Chondrocyte (in vitro differentiated cells): ENCODE results near the gene LGALS3. TPM values are rescaled to one million over a fixed set of nuclear protein-coding genes. Genes with fewer than 3 reads are reported as not detected.

Source experiments
- DNase-seq: peaks from one replicate; pipeline ENCODE4 v3.0.0; 2021; ENCODE audit warnings: mixed read lengths, low spot score
- H3K27ac Mint-ChIP-seq: one replicate; pipeline ENCODE4 v1.8.0; 2021; ENCODE audit warnings: mild to moderate bottlenecking, moderate library complexity, mixed read lengths; ENCODE audit not compliant: unreplicated experiment
- H3K27me3 Mint-ChIP-seq: 2 replicates; pipeline ENCODE4 v1.8.0; 2021; ENCODE audit warnings: low read depth, mixed read lengths
- H3K36me3 Mint-ChIP-seq: 2 replicates; pipeline ENCODE4 v1.8.0; 2021; ENCODE audit warnings: low read depth, mixed read lengths
- H3K4me1 Mint-ChIP-seq: 2 replicates; pipeline ENCODE4 v1.8.0; 2021; ENCODE audit warnings: low read depth, mild to moderate bottlenecking, mixed read lengths
- H3K4me3 Mint-ChIP-seq: one replicate; pipeline ENCODE4 v1.8.0; 2021; ENCODE audit warnings: mild to moderate bottlenecking, moderate library complexity, mixed read lengths; ENCODE audit not compliant: unreplicated experiment
- H3K9me3 Mint-ChIP-seq: 2 replicates; pipeline ENCODE4 v1.8.0; 2021; ENCODE audit warnings: low read depth, mixed read lengths
- total RNA-seq: library from RNA; stranded (reverse); gene quantifications from 3 replicates; pipeline ENCODE4 v1.2.1, GENCODE V29; 2021
- TF ChIP-seq, protein P1 (sequence below): fragments of 200-600 bp; sonication (generic); IDR thresholded peaks from 2 replicates; pipeline ENCODE4 v1.5.0; 2021; ENCODE audit warnings: antibody characterized with exemption, mild to moderate bottlenecking, moderate library complexity

Gene LGALS3
- total RNA-seq, 1 donor from 2014 or later, result 53.5 TPM

- no peaks in the 10 kb centered on the region for H3K9me3 Mint-ChIP-seq
- peaks cover 33% of the 10 kb centered on the region for H3K4me1 Mint-ChIP-seq
- DNase-seq, result no peak
- no peak overlapping the region for H3K27ac Mint-ChIP-seq
- H3K4me3 Mint-ChIP-seq, result no peak overlapping the region
- no peaks in the 10 kb centered on the region for H3K36me3 Mint-ChIP-seq
- H3K27me3 Mint-ChIP-seq, result no peaks in the 10 kb centered on the region
- TF ChIP-seq, protein P1, sequence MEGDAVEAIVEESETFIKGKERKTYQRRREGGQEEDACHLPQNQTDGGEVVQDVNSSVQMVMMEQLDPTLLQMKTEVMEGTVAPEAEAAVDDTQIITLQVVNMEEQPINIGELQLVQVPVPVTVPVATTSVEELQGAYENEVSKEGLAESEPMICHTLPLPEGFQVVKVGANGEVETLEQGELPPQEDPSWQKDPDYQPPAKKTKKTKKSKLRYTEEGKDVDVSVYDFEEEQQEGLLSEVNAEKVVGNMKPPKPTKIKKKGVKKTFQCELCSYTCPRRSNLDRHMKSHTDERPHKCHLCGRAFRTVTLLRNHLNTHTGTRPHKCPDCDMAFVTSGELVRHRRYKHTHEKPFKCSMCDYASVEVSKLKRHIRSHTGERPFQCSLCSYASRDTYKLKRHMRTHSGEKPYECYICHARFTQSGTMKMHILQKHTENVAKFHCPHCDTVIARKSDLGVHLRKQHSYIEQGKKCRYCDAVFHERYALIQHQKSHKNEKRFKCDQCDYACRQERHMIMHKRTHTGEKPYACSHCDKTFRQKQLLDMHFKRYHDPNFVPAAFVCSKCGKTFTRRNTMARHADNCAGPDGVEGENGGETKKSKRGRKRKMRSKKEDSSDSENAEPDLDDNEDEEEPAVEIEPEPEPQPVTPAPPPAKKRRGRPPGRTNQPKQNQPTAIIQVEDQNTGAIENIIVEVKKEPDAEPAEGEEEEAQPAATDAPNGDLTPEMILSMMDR, result no peak
Observed at GRCh38 chr14:55125403-55125802, 3.6 kb upstream of the LGALS3 start.

DNA sequence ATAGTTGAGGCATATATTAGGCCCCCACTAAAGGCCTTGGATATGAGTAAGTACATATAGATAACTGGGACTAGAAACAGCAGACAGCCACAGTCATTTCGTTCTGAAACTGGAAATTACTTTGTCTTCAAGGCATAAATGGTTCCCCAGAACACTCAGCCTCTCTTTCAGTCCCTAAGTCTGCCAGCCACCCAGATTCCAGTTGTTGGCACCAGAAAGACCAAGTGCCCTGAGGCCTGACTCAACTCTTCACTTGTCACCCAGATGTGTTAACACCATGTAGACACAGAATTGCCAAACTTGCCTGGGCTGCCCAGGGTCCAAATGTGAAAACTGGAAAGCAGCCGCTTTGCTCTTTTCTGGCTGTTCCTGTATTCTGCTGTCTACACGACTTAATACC lies 3.0 kb upstream of the LGALS3 start:
- H3K9me3 Mint-ChIP-seq, result no peaks in the 10 kb centered on the region
- no peak for DNase-seq
- TF ChIP-seq, protein P1, result no peak
- H3K27ac Mint-ChIP-seq, result no peak overlapping the region
- H3K27me3 Mint-ChIP-seq, result no peaks in the 10 kb centered on the region
- no peaks in the 10 kb centered on the region for H3K36me3 Mint-ChIP-seq
- H3K4me3 Mint-ChIP-seq, result no peak overlapping the region
- peaks cover 37% of the 10 kb centered on the region for H3K4me1 Mint-ChIP-seq

- TF ChIP-seq, protein P1, result no peak
- Mint-ChIP-seq H3K4me1 (peaks cover 47% of the 10 kb centered on the region), H3K36me3 (no peaks in the 10 kb centered on the region), H3K27me3 (no peaks in the 10 kb centered on the region), H3K4me3 (no peak overlapping the region), H3K27ac (no peak overlapping the region), H3K9me3 (no peaks in the 10 kb centered on the region)
- no peak for DNase-seq
Observed at GRCh38 chr14:55126932-55127459, 2.1 kb upstream of the LGALS3 start.

DNA sequence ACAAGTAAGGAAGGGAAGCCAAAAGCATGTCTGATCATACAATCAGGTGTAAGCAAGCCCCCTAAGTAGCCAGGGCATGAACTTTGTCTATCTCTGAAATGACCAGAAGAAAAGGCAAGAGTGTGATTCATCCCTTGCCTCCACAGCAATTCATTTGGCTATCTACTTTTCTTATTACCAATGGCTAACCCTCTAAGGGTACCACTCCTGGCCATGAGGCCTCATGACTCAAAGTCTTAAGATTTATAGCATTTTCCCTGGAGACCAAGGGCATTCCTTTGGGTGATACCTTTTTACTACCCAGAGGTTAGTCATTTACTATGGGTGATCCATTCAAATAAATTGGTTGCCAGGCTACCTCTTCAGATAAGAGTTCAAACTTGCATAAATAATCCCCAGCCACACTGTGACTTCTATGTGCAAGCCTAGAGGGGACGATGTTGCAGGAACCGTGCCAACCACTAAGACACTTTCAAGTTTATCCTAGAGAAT lies 1.5 kb upstream of the LGALS3 start:
- TF ChIP-seq, protein P1, result no peak
- no peaks in the 10 kb centered on the region for H3K36me3 Mint-ChIP-seq
- H3K9me3 Mint-ChIP-seq, result no peaks in the 10 kb centered on the region
- no peak overlapping the region for H3K4me3 Mint-ChIP-seq
- no peak overlapping the region for H3K27ac Mint-ChIP-seq
- peaks cover 47% of the 10 kb centered on the region for H3K4me1 Mint-ChIP-seq
- H3K27me3 Mint-ChIP-seq, result no peaks in the 10 kb centered on the region
- no peak for DNase-seq

DNA sequence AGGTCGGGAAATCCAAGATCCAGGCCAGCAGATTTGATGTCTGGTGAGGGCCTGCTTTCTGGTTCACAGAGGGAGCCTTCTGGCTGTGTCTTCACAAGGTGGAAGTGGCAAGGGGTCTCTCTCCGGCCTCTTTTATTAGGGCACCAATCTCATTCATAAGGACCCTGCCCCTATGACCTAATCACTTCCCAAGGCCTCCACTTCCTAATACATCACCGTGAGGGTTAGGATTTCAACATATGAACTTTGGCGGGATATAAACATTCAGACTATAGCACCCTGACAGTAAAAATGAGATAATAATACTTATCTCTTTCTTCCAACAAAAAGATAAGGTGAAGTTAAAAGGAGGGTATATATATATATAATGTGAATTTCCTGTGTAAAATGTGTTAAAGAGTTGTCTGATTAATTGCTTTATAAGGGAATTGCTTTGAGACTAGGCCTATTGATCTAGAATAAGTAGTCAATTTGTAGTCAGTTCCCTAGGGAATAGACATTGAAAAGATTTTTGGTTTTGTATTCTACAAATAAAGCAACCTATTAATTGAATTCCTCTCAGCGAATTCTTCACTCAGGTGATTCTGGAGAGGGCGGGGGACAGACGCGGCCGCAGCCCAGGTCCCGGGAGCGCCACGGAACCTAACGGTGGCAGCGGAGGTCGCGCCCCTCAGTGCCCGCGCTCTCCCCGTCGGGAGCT lies 516 bp upstream of the LGALS3 start:
- Mint-ChIP-seq H3K27me3 (no peaks in the 10 kb centered on the region), H3K27ac (peak overlapping the region; percentile 24), H3K4me3 (peak overlapping the region; percentile 55), H3K4me1 (peaks cover 41% of the 10 kb centered on the region), H3K9me3 (no peaks in the 10 kb centered on the region), H3K36me3 (no peaks in the 10 kb centered on the region)
- no peak for DNase-seq
- TF ChIP-seq, protein P1, result no peak
